B cell (primary cell): ENCODE data around the gene PNMA8C. TPM values are rescaled to one million over a fixed set of nuclear protein-coding genes. Genes with fewer than 3 reads are reported as not detected.

ENCODE experiments used
- ATAC-seq: fragments of 200-7000 bp; cut with Tn5 transposase; one replicate; pipeline ENCODE4 v1.10.0; 2021; ENCODE audit warnings: low read depth, mild to moderate bottlenecking, moderate number of reproducible peaks, moderate library complexity
- CTCF ChIA-PET: fragments of 350-600 bp; sonication (Branson Sonifier 250); formaldehyde crosslinking; loops from one replicate; lab custom pipeline; 2021; ENCODE audit warnings: antibody characterized with exemption, inconsistent platforms; lab: Charles Lee
- POLR2A ChIA-PET: fragments of 350-600 bp; sonication (Branson Sonifier 250); formaldehyde crosslinking; loops from one replicate; lab custom pipeline; 2021; ENCODE audit warnings: antibody characterized with exemption; lab: Charles Lee
- DNase-seq: peaks from one replicate; pipeline ENCODE4 v3.0.0; 2013
- H2AFZ ChIP-seq: 2 replicates; pipeline ENCODE4 v1.6.1; 2012; ENCODE audit warnings: mild to moderate bottlenecking, low read depth, low read length; ENCODE audit not compliant: insufficient read depth, poor library complexity, severe bottlenecking
- H3K27ac ChIP-seq, 2 donors: 1 replicate in 1 of 2; 2 replicates in 1 of 2; pipeline ENCODE4 v1.5.1; 2012 to 2013; ENCODE audit warnings: low read length in 2 of 2, mild to moderate bottlenecking in 2 of 2, moderate library complexity in 1 of 2
- H3K27me3 ChIP-seq, 4 experiments: fragments of 200-600 bp in 1 of 4; sonication (generic) in 1 of 4; replicated peaks in 1 of 4; 1 replicate in 2 of 4; 2 replicates in 2 of 4; pipeline versions ENCODE4 v1.6.1 to v1.7.0; 2013 to 2016; ENCODE audit warnings: low read length in 3 of 4, mild to moderate bottlenecking in 2 of 4, mixed read lengths in 1 of 4, moderate library complexity in 1 of 4; ENCODE audit not compliant: insufficient read depth in 4 of 4, control insufficient read depth in 3 of 4; ENCODE audit errors: control extremely low read depth in 1 of 4
- H3K36me3 ChIP-seq, 2 experiments: replicated peaks in 1 of 2; 1 replicate in 1 of 2; 2 replicates in 1 of 2; pipeline versions ENCODE4 v1.6.1 to v1.7.1; 2013; ENCODE audit warnings: low read length in 1 of 2; ENCODE audit not compliant: insufficient read depth in 2 of 2, control insufficient read depth in 1 of 2; ENCODE audit errors: control extremely low read depth in 1 of 2, extremely low read depth in 1 of 2
- H3K4me1 ChIP-seq, 2 donors: fragments of 200-600 bp in 1 of 2; sonication (generic) in 1 of 2; 1 replicate in 1 of 2; 2 replicates in 1 of 2; pipeline versions ENCODE4 v1.5.1 to v1.6.1; 2013 to 2017; ENCODE audit warnings: low read length in 2 of 2; ENCODE audit not compliant: control insufficient read depth in 2 of 2, insufficient read depth in 2 of 2
- H3K4me2 ChIP-seq: replicated peaks from 2 replicates; pipeline ENCODE3; 2012; ENCODE audit warnings: mild to moderate bottlenecking, low read depth, low read length; ENCODE audit not compliant: poor library complexity, severe bottlenecking
- H3K4me3 ChIP-seq, 5 experiments: fragments of 200-600 bp in 1 of 5; sonication (generic) in 1 of 5; 1 replicate in 3 of 5; 2 replicates in 2 of 5; pipeline versions ENCODE4 v1.5.1 to v1.7.0; 2011 to 2016; ENCODE audit warnings: low read length in 4 of 5, mild to moderate bottlenecking in 4 of 5, low read depth in 2 of 5, control low read depth in 1 of 5, moderate library complexity in 1 of 5; ENCODE audit not compliant: insufficient read depth in 1 of 5; ENCODE audit errors: control extremely low read depth in 1 of 5, extremely low read depth in 1 of 5
- H3K79me2 ChIP-seq: fragments of 200-600 bp; sonication (generic); one replicate; pipeline ENCODE4 v1.6.0; 2016; ENCODE audit warnings: low read length; ENCODE audit not compliant: control insufficient read depth, insufficient read depth
- H3K9ac ChIP-seq: fragments of 200-600 bp; sonication (generic); 2 replicates; pipeline ENCODE4 v1.6.1; 2017; ENCODE audit warnings: mild to moderate bottlenecking, low read length, moderate library complexity
- H3K9me3 ChIP-seq, 3 donors: one replicate each; pipeline versions ENCODE4 v1.6.1 to v1.7.1; 2013; ENCODE audit warnings: low read length in 2 of 3; ENCODE audit not compliant: control insufficient read depth in 2 of 3, insufficient read depth in 1 of 3; ENCODE audit errors: control extremely low read depth in 1 of 3
- H4K20me1 ChIP-seq: 2 replicates; pipeline ENCODE4 v1.6.0; 2012; ENCODE audit warnings: mild to moderate bottlenecking, low read length; ENCODE audit not compliant: insufficient read depth, control insufficient read depth, poor library complexity, severe bottlenecking
- H3K27ac Mint-ChIP-seq: one replicate; pipeline ENCODE4 v1.8.0; 2021; ENCODE audit warnings: mixed read lengths
- H3K27me3 Mint-ChIP-seq: one replicate; pipeline ENCODE4 v1.8.0; 2021; ENCODE audit warnings: mixed read lengths
- H3K4me1 Mint-ChIP-seq: one replicate; pipeline ENCODE4 v1.8.0; 2021; ENCODE audit warnings: mixed read lengths
- H3K4me3 Mint-ChIP-seq: one replicate; pipeline ENCODE4 v1.8.0; 2021; ENCODE audit warnings: mixed read lengths
- H3K9me3 Mint-ChIP-seq: one replicate; pipeline ENCODE4 v1.8.0; 2022; ENCODE audit warnings: mixed read lengths; ENCODE audit not compliant: insufficient read depth
- CTCF ChIP-seq: fragments of 200-600 bp; IDR thresholded peaks from one replicate; pipeline ENCODE4 v1.8.0; 2022; ENCODE audit warnings: antibody characterized with exemption, mild to moderate bottlenecking
- EZH2 ChIP-seq: IDR thresholded peaks from 2 replicates; pipeline ENCODE4 v1.6.1; 2012; ENCODE audit warnings: borderline replicate concordance, low read depth, mild to moderate bottlenecking, moderate library complexity, low read length; ENCODE audit not compliant: insufficient read depth, poor library complexity, severe bottlenecking
- WGBS: methylation state at CpG from one replicate; pipeline ENCODE4 v1.1.5; 2013; ENCODE audit warnings: missing lambda C conversion rate; ENCODE audit not compliant: insufficient coverage; 5-methylcytosine and 5-hydroxymethylcytosine counted together
- intact Hi-C: fragments of 100-400 bp; cut with micrococcal nuclease; formaldehyde crosslinking; loops from one replicate; pipeline ENCODE4 v1.10.0; 2022
- polyA plus RNA-seq: library from polyadenylated mRNA; depleted of rRNA; stranded (reverse); fragments of >200 nt; gene quantifications from 2 replicates; pipeline ENCODE4 v1.2.3, GENCODE V29; 2012
- total RNA-seq, 2 donors: library from RNA; stranded (reverse); fragments of 120-200 nt in 1 of 2; gene quantifications; 1 replicate in 1 of 2; 2 replicates in 1 of 2; pipeline versions ENCODE4 v1.2.3 to v1.2.4, GENCODE V29; 2013 to 2022

Gene PNMA8C
- total and polyA plus RNA-seq, 2 donors (not counting 1 experiment from before 2014, with no cell fraction given), result not detected

- Histone ChIP-seq H3K27ac (no peak overlapping the region), H3K4me2 (no peak overlapping the region), H3K27me3 (peaks cover 0 to 79% (median 25%) of the 10 kb centered on the region in 4 experiments), H3K79me2 (no peaks in the 10 kb centered on the region), H2AFZ (no peak overlapping the region), H4K20me1 (no peaks in the 10 kb centered on the region), H3K9ac (no peak overlapping the region), H3K36me3 (no peaks in the 10 kb centered on the region), H3K4me1 (peaks cover 4 to 8% of the 10 kb centered on the region in 2 donors), H3K9me3 (peaks cover 0 to 19% (median 0%) of the 10 kb centered on the region in 3 donors), H3K4me3 (no peak overlapping the region)
- peaks cover 59% of the 10 kb centered on the region for H3K27me3 Mint-ChIP-seq
- no peak for DNase-seq
- TF ChIP-seq EZH2 (no peak), CTCF (no peak)
- ChIA-PET POLR2A (no interaction called here), CTCF (no interaction called here)
- intact Hi-C loops, result no loop called here
- no peak overlapping the region for H3K4me3 Mint-ChIP-seq
- WGBS, result 86% methylated on average over 10 of the region's 13 CpGs
- no peak overlapping the region for H3K27ac Mint-ChIP-seq
- H3K9me3 Mint-ChIP-seq, result no peaks in the 10 kb centered on the region
- H3K4me1 Mint-ChIP-seq, result peaks cover 3% of the 10 kb centered on the region
- no peak for ATAC-seq
These were observed 18.3 kb downstream of the PNMA8C start for GRCh38 chr19:46410205-46411087.

- Histone ChIP-seq H3K79me2 (no peaks in the 10 kb centered on the region), H4K20me1 (no peaks in the 10 kb centered on the region), H3K36me3 (no peaks in the 10 kb centered on the region), H3K4me3 (no peak overlapping the region), H3K27ac (no peak overlapping the region), H3K27me3 (peaks cover 0 to 82% (median 28%) of the 10 kb centered on the region in 4 experiments), H3K9ac (no peak overlapping the region), H2AFZ (no peak overlapping the region), H3K4me2 (no peak overlapping the region), H3K4me1 (peaks cover 13 to 16% of the 10 kb centered on the region in 2 donors), H3K9me3 (peaks cover 0 to 22% (median 0%) of the 10 kb centered on the region in 3 donors)
- intact Hi-C loops, result no loop called here
- peaks cover 56% of the 10 kb centered on the region for H3K27me3 Mint-ChIP-seq
- POLR2A ChIA-PET, result no interaction called here
- H3K9me3 Mint-ChIP-seq, result no peaks in the 10 kb centered on the region
- no peak overlapping the region for H3K4me3 Mint-ChIP-seq
- TF ChIP-seq EZH2 (no peak), CTCF (no peak)
- DNase-seq (no peak), ATAC-seq (no peak)
- peaks cover 9% of the 10 kb centered on the region for H3K4me1 Mint-ChIP-seq
- CTCF ChIA-PET, result no interaction called here
- H3K27ac Mint-ChIP-seq, result no peak overlapping the region
- WGBS, result 83% methylated on average over 1 of the region's 3 CpGs
These were observed 19.5 kb downstream of the PNMA8C start for GRCh38 chr19:46409191-46409590.
